ENCODE measurements around the gene SCYGR4. TPM values are rescaled to one million over a fixed set of nuclear protein-coding genes. Genes with fewer than 3 reads are reported as not detected.

Gene SCYGR4
- total RNA-seq, 4 donors from 2014 or later, result 1.3 to 7.2 (median 1.5) TPM; not detected in 1

DNA sequence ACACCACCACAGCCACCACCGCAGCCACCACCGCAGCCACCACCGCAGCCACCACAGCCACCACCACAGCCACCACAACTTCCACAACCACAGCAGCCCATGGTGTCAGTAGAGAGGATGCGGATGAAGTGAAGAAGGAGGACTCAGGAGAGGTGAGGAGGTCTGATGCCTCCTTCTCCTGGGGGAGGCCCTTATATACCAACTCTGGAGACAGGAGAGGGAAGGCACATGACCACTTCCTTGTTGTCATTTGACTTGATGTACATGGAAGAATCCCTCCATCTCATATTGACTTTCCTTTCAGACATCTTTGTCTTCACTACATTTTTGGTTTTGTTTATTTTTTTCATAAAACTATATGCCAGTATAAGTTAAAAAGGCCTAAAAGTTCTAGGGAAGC is 2.6 kb upstream of the SCYGR4 start, which contains the start of gene SCYGR3:
SCYGR3 (minus strand) TSS at position 101 of the 400 bp plus-strand sequence; CDS start at position 101, 0 bp downstream.
- Histone ChIP-seq H3K4me3 (no peak within 1 kb of the TSS), H3K36me3 (no peaks in the 10 kb centered on the region), H3K27me3 (no peaks in the 10 kb centered on the region), H3K4me1 (peaks cover 2% of the 10 kb centered on the region), H3K27ac (no peak within 1 kb of the TSS), H3K9me3 (no peaks in the 10 kb centered on the region)
- TF ChIP-seq, protein P1, sequence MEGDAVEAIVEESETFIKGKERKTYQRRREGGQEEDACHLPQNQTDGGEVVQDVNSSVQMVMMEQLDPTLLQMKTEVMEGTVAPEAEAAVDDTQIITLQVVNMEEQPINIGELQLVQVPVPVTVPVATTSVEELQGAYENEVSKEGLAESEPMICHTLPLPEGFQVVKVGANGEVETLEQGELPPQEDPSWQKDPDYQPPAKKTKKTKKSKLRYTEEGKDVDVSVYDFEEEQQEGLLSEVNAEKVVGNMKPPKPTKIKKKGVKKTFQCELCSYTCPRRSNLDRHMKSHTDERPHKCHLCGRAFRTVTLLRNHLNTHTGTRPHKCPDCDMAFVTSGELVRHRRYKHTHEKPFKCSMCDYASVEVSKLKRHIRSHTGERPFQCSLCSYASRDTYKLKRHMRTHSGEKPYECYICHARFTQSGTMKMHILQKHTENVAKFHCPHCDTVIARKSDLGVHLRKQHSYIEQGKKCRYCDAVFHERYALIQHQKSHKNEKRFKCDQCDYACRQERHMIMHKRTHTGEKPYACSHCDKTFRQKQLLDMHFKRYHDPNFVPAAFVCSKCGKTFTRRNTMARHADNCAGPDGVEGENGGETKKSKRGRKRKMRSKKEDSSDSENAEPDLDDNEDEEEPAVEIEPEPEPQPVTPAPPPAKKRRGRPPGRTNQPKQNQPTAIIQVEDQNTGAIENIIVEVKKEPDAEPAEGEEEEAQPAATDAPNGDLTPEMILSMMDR (IDR thresholded peaks at IDR 0.05), result no peak
- TF ChIP-seq POLR2A (IDR thresholded peaks at IDR 0.05) (no peak), POLR2AphosphoS5 (IDR thresholded peaks at IDR 0.05) (no peak), EP300 (IDR thresholded peaks at IDR 0.05) (no peak)
- no peak for DNase-seq (ENCODE audit: low spot score in 2 of 2)
- WGBS, result 98% methylated on average over 4 of the region's 4 CpGs

DNA sequence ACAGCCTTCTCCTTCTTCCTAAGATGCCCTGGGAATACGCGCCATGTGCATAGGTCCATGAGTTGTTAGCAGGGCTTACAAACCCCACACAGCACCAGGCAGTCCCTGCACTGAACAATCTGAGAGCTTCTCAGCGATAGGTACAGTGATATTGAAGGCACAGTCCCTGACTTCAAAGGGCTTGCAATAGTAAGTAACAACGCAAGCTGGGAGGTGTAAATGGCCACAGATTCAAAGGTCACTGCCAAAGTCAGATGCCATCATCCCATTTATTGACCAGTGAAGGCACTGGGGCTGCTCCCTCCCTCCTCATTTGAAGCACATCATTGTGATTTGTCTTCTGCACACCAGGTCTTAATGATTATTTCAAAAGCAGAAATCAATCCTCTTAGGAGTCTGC is 2.1 kb upstream of the SCYGR4 start:
- WGBS, result 87% methylated on average over 4 of the region's 4 CpGs
- TF ChIP-seq POLR2A (IDR thresholded peaks at IDR 0.05) (no peak), POLR2AphosphoS5 (IDR thresholded peaks at IDR 0.05) (no peak), EP300 (IDR thresholded peaks at IDR 0.05) (no peak)
- TF ChIP-seq, protein P1 (IDR thresholded peaks at IDR 0.05), result no peak
- H3K27ac ChIP-seq, result no peak overlapping the region
- peaks cover 2% of the 10 kb centered on the region for H3K4me1 ChIP-seq
- H3K4me3 ChIP-seq, result no peak overlapping the region
- H3K36me3 ChIP-seq, result no peaks in the 10 kb centered on the region
- DNase-seq (ENCODE audit: low spot score in 2 of 2), result no peak
- H3K27me3 ChIP-seq, result no peaks in the 10 kb centered on the region
- H3K9me3 ChIP-seq, result no peaks in the 10 kb centered on the region

DNA sequence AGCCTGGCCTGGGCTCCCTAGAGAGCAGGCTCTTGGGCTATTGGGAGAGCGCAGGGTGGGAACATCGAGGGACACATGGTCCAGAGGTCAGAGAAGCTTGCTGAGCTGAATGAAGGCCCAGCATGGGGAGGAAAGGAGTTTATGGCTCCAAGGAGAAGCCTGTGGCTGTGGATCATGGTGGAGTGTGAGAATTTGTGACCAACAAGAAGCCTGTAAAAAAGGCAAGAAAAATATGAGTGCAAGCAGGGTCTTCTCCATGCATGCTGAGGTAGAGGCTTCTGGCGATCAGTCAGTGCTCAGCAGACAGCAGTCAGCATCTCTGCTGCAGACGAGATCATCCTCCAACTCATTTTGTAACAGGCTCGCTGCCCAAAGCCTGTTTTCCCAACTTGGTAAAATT is 1.4 kb upstream of the SCYGR4 start:
- no peak overlapping the region for H3K4me3 ChIP-seq
- no peaks in the 10 kb centered on the region for H3K9me3 ChIP-seq
- H3K4me1 ChIP-seq, result peaks cover 2% of the 10 kb centered on the region
- WGBS, result 61% methylated on average over 5 of the region's 5 CpGs
- no peak overlapping the region for H3K27ac ChIP-seq
- DNase-seq (ENCODE audit: low spot score in 2 of 2), result no peak
- no peaks in the 10 kb centered on the region for H3K27me3 ChIP-seq
- no peak for TF ChIP-seq EP300 (IDR thresholded peaks at IDR 0.05)
- no peaks in the 10 kb centered on the region for H3K36me3 ChIP-seq

DNA sequence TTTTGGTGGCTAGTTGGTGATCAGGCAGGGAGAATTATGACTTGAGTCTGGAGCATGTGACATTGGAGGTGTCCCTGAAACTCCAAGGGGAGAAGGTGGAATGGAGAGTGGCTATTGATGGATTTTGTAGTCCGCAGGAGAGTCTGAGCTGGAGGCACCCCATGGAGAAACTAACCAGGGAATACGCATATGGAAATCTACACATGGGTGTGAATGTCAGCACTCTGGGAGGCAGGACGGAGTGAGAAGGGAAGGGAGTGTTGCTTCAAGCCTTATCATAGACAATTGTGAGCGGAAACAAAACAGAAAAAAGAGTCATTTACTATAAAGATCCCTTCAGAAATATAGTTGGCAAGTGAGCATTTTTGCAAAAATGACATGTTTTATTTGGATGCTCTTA is 667 bp upstream of the SCYGR4 start:
- no peaks in the 10 kb centered on the region for H3K27me3 ChIP-seq
- H3K4me3 ChIP-seq, result no peak overlapping the region
- H3K36me3 ChIP-seq, result no peaks in the 10 kb centered on the region
- no peaks in the 10 kb centered on the region for H3K9me3 ChIP-seq
- TF ChIP-seq, protein P1 (IDR thresholded peaks at IDR 0.05), result no peak
- TF ChIP-seq POLR2A (IDR thresholded peaks at IDR 0.05), result no peak
- TF ChIP-seq EP300 (IDR thresholded peaks at IDR 0.05), result no peak
- H3K4me1 ChIP-seq, result peaks cover 2% of the 10 kb centered on the region
- no peak for DNase-seq (ENCODE audit: low spot score in 2 of 2)
- no peak overlapping the region for H3K27ac ChIP-seq
- 40% methylated on average over 4 of the region's 4 CpGs for WGBS

DNA sequence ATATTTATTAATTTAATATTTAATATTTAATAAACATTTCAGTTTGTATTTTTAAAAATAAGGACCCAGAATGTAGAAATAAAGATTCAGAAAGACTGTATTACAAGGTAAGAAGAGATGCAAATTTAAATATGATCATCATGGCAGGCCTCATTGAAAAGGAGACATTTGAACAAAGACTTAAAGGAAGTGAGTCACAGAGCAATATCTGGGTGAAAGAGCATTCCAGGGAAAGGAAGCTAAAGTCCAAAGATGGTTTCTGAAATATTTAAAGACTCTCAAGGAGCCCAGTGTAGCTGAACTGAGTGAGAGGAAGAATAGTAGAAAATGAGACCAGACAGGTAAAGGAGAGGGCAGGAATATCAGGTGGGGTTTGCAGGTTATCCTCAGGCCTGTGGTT is 5.9 kb downstream of the SCYGR4 start:
- Histone ChIP-seq H3K36me3 (no peaks in the 10 kb centered on the region), H3K9me3 (no peaks in the 10 kb centered on the region), H3K27ac (no peak overlapping the region), H3K4me1 (no peaks in the 10 kb centered on the region), H3K4me3 (no peak overlapping the region), H3K27me3 (no peaks in the 10 kb centered on the region)
- TF ChIP-seq, protein P1 (IDR thresholded peaks at IDR 0.05), result no peak
- TF ChIP-seq EP300 (IDR thresholded peaks at IDR 0.05), result no peak
- no peak for TF ChIP-seq POLR2A (IDR thresholded peaks at IDR 0.05)
- no peak for TF ChIP-seq POLR2AphosphoS5 (IDR thresholded peaks at IDR 0.05)
- no peak for DNase-seq (ENCODE audit: low spot score in 2 of 2)

DNA sequence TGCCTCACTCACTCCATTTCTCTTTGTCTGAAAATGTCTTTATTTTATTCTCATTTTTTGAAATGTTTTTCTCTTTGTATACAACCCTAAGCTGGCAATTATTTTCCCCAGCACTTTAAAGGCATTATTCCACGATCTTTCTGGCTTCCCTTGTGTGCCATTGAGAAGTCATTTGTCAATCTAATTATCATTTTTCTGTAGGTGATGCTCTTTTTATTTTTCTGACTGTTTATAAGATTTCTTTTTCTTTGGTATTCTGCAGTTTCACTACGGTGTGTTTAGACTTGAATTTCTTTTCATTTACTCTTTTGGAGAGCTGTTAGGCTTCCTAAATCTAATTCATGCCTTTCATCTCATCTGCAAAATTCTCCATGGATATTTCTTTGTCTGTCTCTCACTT is 8.1 kb downstream of the SCYGR4 start:
- no peak overlapping the region for H3K27ac ChIP-seq
- no peaks in the 10 kb centered on the region for H3K9me3 ChIP-seq
- no peak for DNase-seq (ENCODE audit: low spot score in 2 of 2)
- no peak for TF ChIP-seq POLR2A (IDR thresholded peaks at IDR 0.05)
- TF ChIP-seq POLR2AphosphoS5 (IDR thresholded peaks at IDR 0.05), result no peak
- TF ChIP-seq, protein P1 (IDR thresholded peaks at IDR 0.05), result no peak
- no peak for TF ChIP-seq EP300 (IDR thresholded peaks at IDR 0.05)
- no peaks in the 10 kb centered on the region for H3K36me3 ChIP-seq
- H3K27me3 ChIP-seq, result peaks cover 4% of the 10 kb centered on the region
- WGBS, result 73% methylated on average over 2 of the region's 2 CpGs
- H3K4me3 ChIP-seq, result no peak overlapping the region
- no peaks in the 10 kb centered on the region for H3K4me1 ChIP-seq
